ENCODE measurements around the gene IRAK3.

GRCh38 chr12:66255737-66256136 is 66.7 kb downstream of the IRAK3 start:
- TF ChIP-seq CTCF (IDR thresholded peaks at IDR 0.05; ENCODE audit: extremely low read depth in 1 of 2, insufficient read depth in 1 of 2, low read depth in 1 of 2, low read length in 2 of 2) (no peak), POLR2AphosphoS5 (IDR thresholded peaks at IDR 0.05; ENCODE audit: insufficient read depth, low read depth, low read length) (no peak), EZH2 (IDR thresholded peaks at IDR 0.05; ENCODE audit: borderline replicate concordance, low read depth, low read length, severe bottlenecking) (no peak), MYC (IDR thresholded peaks at IDR 0.05; ENCODE audit: low read depth, low read length) (no peak), JUN (IDR thresholded peaks at IDR 0.05; ENCODE audit: borderline replicate concordance, insufficient read depth, insufficient read length, low read depth) (no peak), MAX (IDR thresholded peaks at IDR 0.05; ENCODE audit: insufficient read depth, insufficient read length) (no peak)

Data from endothelial cell of umbilical vein (primary cell).